ENCODE data around the gene MCRIP1. TPM values are rescaled to one million over a fixed set of nuclear protein-coding genes. Genes with fewer than 3 reads are reported as not detected.

The MCRIP1 gene
- total RNA-seq, 3 donors from 2014 or later: 21.2 to 80.2 (median 38.7) TPM

DNA sequence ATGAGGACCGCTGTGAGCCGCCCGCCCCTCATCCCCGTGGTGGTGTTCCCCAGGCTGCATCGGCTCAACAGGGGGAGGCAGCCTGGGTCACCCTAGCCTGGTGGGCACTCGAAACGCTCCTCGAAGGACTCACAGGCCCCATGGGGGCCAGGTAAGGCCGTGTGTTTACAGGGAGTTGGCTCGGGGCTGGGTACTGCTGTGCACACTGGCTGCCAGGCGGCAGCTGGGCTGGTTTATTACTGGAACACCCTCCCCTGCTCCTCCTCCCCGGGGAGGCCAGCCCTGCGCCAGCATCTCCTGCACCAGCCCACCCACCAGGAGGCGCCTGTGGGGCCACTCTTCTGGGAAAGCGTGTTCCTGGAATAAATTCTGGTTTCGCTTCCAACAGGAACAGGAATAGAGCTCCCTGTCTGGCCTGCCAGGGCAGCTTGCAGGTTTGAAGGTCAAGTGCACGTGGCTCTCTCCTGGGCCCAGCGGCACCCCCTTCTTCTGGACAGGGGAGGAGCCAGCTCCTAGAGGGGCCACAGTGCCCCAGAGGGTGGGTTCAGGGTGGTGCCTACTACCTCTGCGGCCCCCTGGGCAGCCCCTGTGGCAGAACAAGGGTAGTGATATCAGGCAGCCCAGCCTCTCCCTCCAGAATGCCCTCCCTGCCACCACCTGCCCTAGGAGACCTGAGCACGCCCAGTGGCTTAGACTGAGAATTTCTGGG, 11.3 kb downstream of the MCRIP1 start:
- TF ChIP-seq, protein P1, sequence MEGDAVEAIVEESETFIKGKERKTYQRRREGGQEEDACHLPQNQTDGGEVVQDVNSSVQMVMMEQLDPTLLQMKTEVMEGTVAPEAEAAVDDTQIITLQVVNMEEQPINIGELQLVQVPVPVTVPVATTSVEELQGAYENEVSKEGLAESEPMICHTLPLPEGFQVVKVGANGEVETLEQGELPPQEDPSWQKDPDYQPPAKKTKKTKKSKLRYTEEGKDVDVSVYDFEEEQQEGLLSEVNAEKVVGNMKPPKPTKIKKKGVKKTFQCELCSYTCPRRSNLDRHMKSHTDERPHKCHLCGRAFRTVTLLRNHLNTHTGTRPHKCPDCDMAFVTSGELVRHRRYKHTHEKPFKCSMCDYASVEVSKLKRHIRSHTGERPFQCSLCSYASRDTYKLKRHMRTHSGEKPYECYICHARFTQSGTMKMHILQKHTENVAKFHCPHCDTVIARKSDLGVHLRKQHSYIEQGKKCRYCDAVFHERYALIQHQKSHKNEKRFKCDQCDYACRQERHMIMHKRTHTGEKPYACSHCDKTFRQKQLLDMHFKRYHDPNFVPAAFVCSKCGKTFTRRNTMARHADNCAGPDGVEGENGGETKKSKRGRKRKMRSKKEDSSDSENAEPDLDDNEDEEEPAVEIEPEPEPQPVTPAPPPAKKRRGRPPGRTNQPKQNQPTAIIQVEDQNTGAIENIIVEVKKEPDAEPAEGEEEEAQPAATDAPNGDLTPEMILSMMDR (IDR thresholded peaks at IDR 0.05): peak; percentile 77
- ATAC-seq (peak; percentile 95), DNase-seq (peak; percentile 94 to 98 (median 98))
- no peak overlapping the region for H3K4me3 ChIP-seq
- intact Hi-C loops (cut with DNase I, micrococcal nuclease): no loop called here
- peaks cover 19% of the 10 kb centered on the region for H3K4me1 ChIP-seq (ENCODE audit: low read depth)
- no peaks in the 10 kb centered on the region for H3K36me3 ChIP-seq (ENCODE audit: low read depth)
- no peaks in the 10 kb centered on the region for H3K9me3 ChIP-seq

GRCh38 chr17:81821147-81821546, 11.9 kb downstream of the MCRIP1 start:
- DNase-seq: peak in 1 of 3 donors; percentile 55

GRCh38 chr17:81819708-81820107, 13.4 kb downstream of the MCRIP1 start:
- Histone ChIP-seq H3K36me3 (ENCODE audit: low read depth) (no peaks in the 10 kb centered on the region), H3K4me3 (no peak overlapping the region), H3K4me1 (ENCODE audit: low read depth) (peaks cover 23% of the 10 kb centered on the region), H3K9me3 (no peaks in the 10 kb centered on the region)
- no peak for DNase-seq
- ATAC-seq: no peak
- intact Hi-C loops (cut with DNase I, micrococcal nuclease): no loop called here
- TF ChIP-seq, protein P1 (IDR thresholded peaks at IDR 0.05): no peak

More at GRCh38 chr17:81821147-81821546, 11.9 kb downstream of the MCRIP1 start:
- TF ChIP-seq, protein P1 (IDR thresholded peaks at IDR 0.05): no peak
- no peaks in the 10 kb centered on the region for H3K9me3 ChIP-seq
- ATAC-seq: no peak
- H3K4me1 ChIP-seq (ENCODE audit: low read depth): peaks cover 19% of the 10 kb centered on the region
- no peaks in the 10 kb centered on the region for H3K36me3 ChIP-seq (ENCODE audit: low read depth)
- H3K4me3 ChIP-seq: no peak overlapping the region
- intact Hi-C loops (cut with DNase I, micrococcal nuclease): no loop called here

DNA sequence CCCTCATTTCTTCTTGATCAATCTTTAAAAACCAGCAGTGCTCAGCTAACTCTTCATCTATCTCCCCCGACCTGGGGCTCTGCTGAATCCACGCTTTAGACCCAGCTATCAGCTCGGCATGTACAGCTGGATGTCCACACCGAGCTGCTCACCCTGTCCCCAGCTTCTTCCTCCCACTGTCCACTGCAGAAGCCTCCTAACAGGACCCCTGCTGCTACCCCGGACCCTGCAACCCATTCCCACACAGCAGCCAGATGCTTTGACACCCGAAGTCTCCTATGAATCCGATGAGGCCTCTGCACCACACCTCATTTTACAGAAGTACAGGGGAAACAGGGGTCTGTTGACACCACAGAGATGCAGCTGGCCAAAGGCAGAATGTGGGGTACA, 15.3 kb downstream of the MCRIP1 start:
- DNase-seq (no peak), ATAC-seq (no peak)
- intact Hi-C loops (cut with DNase I, micrococcal nuclease): no loop called here
- TF ChIP-seq, protein P1 (IDR thresholded peaks at IDR 0.05): no peak
- Histone ChIP-seq H3K4me1 (ENCODE audit: low read depth) (peaks cover 23% of the 10 kb centered on the region), H3K36me3 (ENCODE audit: low read depth) (no peaks in the 10 kb centered on the region), H3K9me3 (no peaks in the 10 kb centered on the region), H3K4me3 (no peak overlapping the region)

DNA sequence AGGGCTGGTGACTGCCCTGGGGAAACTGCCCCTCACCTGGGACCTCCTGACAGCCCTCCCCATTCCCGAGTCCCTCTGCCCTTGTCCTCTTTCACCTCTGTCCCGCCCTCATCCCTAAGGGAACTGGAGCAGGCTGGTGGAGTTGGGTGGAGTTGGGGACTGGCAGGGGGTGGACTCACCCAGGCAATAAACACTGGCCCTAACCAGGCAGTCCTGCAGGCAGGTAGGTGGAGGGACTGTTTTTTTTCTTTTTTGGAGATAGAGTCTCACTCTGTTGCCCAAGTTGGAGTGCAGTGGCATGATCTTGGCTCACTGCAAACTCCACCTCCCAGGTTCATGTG, 17.5 kb downstream of the MCRIP1 start:
- Histone ChIP-seq H3K9me3 (no peaks in the 10 kb centered on the region), H3K36me3 (ENCODE audit: low read depth) (no peaks in the 10 kb centered on the region), H3K4me1 (ENCODE audit: low read depth) (peaks cover 8% of the 10 kb centered on the region), H3K4me3 (no peak overlapping the region)
- TF ChIP-seq, protein P1 (IDR thresholded peaks at IDR 0.05): no peak
- intact Hi-C loops (cut with DNase I, micrococcal nuclease): no loop called here
- DNase-seq: peak; percentile 58 to 65 (median 62)
- ATAC-seq: peak; percentile 91

Measured in mucosa of descending colon (tissue), 3 donors.